Uterus (tissue), 4 donors: ENCODE results near the gene FLYWCH1. TPM values are rescaled to one million over a fixed set of nuclear protein-coding genes. Genes with fewer than 3 reads are reported as not detected.
"Not testable (repeated sequence)": the region's sequence is repeated elsewhere in the genome, so short reads cannot be mapped to it uniquely, and the experiment has no call there.

Experiments
- DNase-seq, 2 donors: peaks; one replicate each; pipeline ENCODE4 v3.0.0-alpha.2; 2019 to 2020
- H3K27ac ChIP-seq, 2 donors: fragments of 200-600 bp; sonication (generic); 1 replicate in 1 of 2; 2 replicates in 1 of 2; pipeline ENCODE4 v1.5.1; 2016 to 2018
- H3K27me3 ChIP-seq, 2 donors: fragments of 200-600 bp; sonication (generic); one replicate each; pipeline ENCODE4 v1.5.1; 2018 to 2019; ENCODE audit warnings: control low read depth in 1 of 2
- H3K36me3 ChIP-seq, 2 donors: fragments of 200-600 bp; sonication (generic); one replicate each; pipeline ENCODE4 v1.5.1; 2019; ENCODE audit warnings: control low read depth in 1 of 2
- H3K4me1 ChIP-seq, 2 donors: fragments of 200-600 bp; sonication (generic); one replicate each; pipeline ENCODE4 v1.5.1; 2018 to 2019; ENCODE audit warnings: control low read depth in 1 of 2
- H3K4me3 ChIP-seq, 2 donors: fragments of 200-600 bp; sonication (generic); 1 replicate in 1 of 2; 2 replicates in 1 of 2; pipeline ENCODE4 v1.5.1; 2018 to 2019; ENCODE audit warnings: mild to moderate bottlenecking in 1 of 2
- H3K9me3 ChIP-seq, 2 donors: fragments of 200-600 bp; sonication (generic); one replicate each; pipeline ENCODE4 v1.5.1; 2019; ENCODE audit warnings: control low read depth in 1 of 2
- POLR2A ChIP-seq, 2 donors: fragments of 450-650 bp; IDR thresholded peaks; one replicate each; pipeline ENCODE4 v1.6.1; 2016; ENCODE audit warnings: antibody characterized with exemption in 2 of 2, mild to moderate bottlenecking in 1 of 2, moderate library complexity in 1 of 2
- intact Hi-C: fragments of 100-400 bp; cut with DNase I; formaldehyde crosslinking; loops from one replicate; pipeline ENCODE4 v1.15.1; 2023; ENCODE audit warnings: low total_unique reads
- total RNA-seq, 4 donors: library from RNA; depleted of rRNA in 3 of 4; stranded (reverse); fragments of >200 nt in 3 of 4; gene quantifications; one replicate each; pipeline versions ENCODE4 v1.1.0 to v1.2.4, GENCODE V29; 2014 to 2023
- TF ChIP-seq, protein P1 (sequence below), 4 experiments: fragments of 200-600 bp in 2 of 4; fragments of 450-650 bp in 2 of 4; sonication (generic) in 2 of 4; IDR thresholded peaks; one replicate each; pipeline ENCODE4 v1.5.1; 2016 to 2019; ENCODE audit warnings: antibody characterized with exemption in 4 of 4, mild to moderate bottlenecking in 2 of 4, moderate library complexity in 1 of 4
- donor health status: DM: yes; HTN: yes; CAD: no.

The FLYWCH1 gene
- total RNA-seq, 4 donors from 2014 or later: 11.5 to 62.3 (median 27.2) TPM

DNA sequence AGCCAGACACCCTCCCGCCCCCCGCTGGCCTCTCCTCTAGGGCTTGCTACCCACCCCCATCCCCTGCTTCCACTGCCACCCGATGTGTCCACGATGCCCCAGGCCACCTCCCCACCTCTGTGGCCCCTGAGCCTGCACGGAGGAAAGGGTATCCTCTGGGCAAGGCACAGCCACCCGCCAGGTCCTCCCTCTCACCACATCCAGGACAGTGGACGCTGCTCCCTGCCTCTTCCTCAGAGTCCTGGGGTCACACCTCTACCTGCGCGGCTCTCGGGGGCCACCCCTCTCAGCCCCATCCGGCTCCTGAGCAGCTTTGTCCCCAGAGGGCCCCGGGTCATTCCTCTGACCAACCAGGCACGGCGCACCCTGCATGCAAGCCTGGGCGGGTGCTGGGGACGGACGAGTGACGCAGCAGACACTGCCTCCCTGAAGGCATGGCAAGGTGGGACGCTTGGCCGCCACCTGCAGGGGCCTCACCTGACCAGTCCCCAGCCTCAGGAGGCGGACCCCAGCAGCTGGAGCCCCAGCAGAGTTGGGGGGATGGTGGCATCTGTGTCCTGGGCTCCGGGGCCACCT, 24.8 kb downstream of the FLYWCH1 start:
- H3K36me3 ChIP-seq: no peaks in the 10 kb centered on the region
- DNase-seq: no peak
- H3K27ac ChIP-seq: no peak overlapping the region
- H3K4me3 ChIP-seq: no peak overlapping the region
- TF ChIP-seq POLR2A (IDR thresholded peaks at IDR 0.05): no peak
- TF ChIP-seq, protein P1, sequence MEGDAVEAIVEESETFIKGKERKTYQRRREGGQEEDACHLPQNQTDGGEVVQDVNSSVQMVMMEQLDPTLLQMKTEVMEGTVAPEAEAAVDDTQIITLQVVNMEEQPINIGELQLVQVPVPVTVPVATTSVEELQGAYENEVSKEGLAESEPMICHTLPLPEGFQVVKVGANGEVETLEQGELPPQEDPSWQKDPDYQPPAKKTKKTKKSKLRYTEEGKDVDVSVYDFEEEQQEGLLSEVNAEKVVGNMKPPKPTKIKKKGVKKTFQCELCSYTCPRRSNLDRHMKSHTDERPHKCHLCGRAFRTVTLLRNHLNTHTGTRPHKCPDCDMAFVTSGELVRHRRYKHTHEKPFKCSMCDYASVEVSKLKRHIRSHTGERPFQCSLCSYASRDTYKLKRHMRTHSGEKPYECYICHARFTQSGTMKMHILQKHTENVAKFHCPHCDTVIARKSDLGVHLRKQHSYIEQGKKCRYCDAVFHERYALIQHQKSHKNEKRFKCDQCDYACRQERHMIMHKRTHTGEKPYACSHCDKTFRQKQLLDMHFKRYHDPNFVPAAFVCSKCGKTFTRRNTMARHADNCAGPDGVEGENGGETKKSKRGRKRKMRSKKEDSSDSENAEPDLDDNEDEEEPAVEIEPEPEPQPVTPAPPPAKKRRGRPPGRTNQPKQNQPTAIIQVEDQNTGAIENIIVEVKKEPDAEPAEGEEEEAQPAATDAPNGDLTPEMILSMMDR (IDR thresholded peaks at IDR 0.05): no peak
- intact Hi-C loops: no loop called here
- no peaks in the 10 kb centered on the region for H3K4me1 ChIP-seq
- H3K27me3 ChIP-seq: no peaks in the 10 kb centered on the region
- H3K9me3 ChIP-seq: no peaks in the 10 kb centered on the region

DNA sequence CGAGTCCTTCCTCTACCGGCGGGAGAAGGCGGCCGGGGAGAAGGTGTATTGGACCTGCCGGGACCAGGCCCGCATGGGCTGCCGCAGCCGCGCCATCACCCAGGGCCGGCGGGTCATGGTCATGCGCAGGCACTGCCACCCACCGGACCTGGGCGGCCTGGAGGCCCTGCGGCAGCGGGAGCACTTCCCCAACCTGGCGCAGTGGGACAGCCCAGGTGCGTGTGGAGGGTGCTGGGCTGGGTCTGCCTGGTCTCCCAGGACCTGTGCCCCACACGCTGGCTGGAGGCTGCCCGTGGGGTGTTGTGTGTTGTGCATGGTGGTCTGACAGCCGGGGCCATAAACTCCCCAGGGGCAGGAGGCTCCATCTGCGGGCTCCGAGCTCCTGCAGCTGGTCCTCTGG, 25.4 kb downstream of the FLYWCH1 start:
- TF ChIP-seq POLR2A (IDR thresholded peaks at IDR 0.05): no peak
- TF ChIP-seq, protein P1 (IDR thresholded peaks at IDR 0.05): no peak
- no peaks in the 10 kb centered on the region for H3K36me3 ChIP-seq

DNA sequence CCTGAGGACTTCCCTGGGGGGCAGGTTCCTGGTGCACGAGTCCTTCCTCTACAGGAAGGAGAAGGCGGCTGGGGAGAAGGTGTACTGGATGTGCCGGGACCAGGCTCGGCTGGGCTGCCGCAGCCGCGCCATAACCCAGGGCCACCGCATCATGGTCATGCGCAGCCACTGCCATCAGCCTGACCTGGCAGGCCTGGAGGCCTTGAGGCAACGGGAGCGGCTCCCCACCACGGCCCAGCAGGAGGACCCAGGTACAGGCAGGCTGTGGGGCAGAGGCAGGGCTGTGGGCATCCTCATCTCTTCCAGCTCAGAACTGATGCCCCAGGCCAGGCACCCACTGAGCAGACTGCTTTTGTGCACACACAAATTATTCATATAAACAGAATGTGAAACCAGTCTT, 26.5 kb downstream of the FLYWCH1 start:
- Histone ChIP-seq H3K4me1 (no peaks in the 10 kb centered on the region), H3K9me3 (no peaks in the 10 kb centered on the region), H3K36me3 (no peaks in the 10 kb centered on the region), H3K4me3 (no peak overlapping the region), H3K27ac (no peak overlapping the region), H3K27me3 (no peaks in the 10 kb centered on the region)
- intact Hi-C loops: no loop called here
- TF ChIP-seq POLR2A (IDR thresholded peaks at IDR 0.05): no peak
- TF ChIP-seq, protein P1 (IDR thresholded peaks at IDR 0.05): no peak
- DNase-seq: no peak

More for the DNA sequence above, 25.4 kb downstream of the FLYWCH1 start:
- H3K27me3 ChIP-seq: no peaks in the 10 kb centered on the region
- H3K4me1 ChIP-seq: no peaks in the 10 kb centered on the region
- H3K9me3 ChIP-seq: no peaks in the 10 kb centered on the region
- no peak overlapping the region for H3K27ac ChIP-seq
- intact Hi-C loops: no loop called here
- no peak overlapping the region for H3K4me3 ChIP-seq
- DNase-seq: no peak

DNA sequence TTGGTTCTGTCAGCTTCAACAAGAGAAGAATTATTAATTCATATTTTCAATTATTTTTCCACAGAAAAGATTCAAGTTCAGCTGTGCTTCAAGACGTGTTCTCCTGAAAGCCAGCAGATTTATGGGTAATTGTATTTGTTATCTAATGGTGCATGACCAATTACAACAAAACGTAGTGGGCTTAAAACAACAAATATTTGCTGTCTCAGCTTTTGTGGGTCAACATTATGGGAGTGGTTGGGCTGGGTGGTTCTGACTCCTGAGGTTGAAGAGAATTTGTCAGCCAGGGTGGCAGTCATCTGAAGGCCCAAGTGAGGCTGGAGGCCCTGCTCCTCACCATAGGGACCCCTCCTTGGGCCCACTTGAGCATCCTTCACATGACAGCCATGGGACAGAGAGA, 28.2 kb downstream of the FLYWCH1 start:
- Histone ChIP-seq H3K4me3 (no peak overlapping the region), H3K9me3 (no peaks in the 10 kb centered on the region), H3K4me1 (no peaks in the 10 kb centered on the region), H3K36me3 (no peaks in the 10 kb centered on the region), H3K27me3 (no peaks in the 10 kb centered on the region), H3K27ac (no peak overlapping the region)
- intact Hi-C loops: no loop called here
- DNase-seq: no peak
- TF ChIP-seq POLR2A (IDR thresholded peaks at IDR 0.05): no peak
- TF ChIP-seq, protein P1 (IDR thresholded peaks at IDR 0.05): no peak

DNA sequence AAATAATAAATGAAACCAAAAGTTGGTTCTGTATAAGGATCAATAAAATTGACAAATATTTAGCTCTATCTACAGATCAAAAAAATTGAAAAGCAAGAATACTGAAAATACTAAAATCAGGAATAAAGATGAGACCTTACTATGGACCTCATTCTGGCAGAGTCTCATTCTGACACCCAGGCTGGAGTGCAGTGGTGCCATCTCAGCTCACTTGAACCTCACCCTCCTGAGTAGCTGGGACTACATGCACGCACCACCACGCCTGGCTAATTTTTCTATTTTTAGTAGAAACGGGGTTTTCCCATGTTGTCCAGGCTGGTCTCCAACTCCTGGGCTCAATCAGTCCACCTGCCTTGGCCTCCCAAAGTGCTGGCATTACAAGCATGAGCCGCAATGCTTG, 30.3 kb downstream of the FLYWCH1 start:
- no peaks in the 10 kb centered on the region for H3K9me3 ChIP-seq
- TF ChIP-seq, protein P1 (IDR thresholded peaks at IDR 0.05): no peak
- TF ChIP-seq POLR2A (IDR thresholded peaks at IDR 0.05): no peak
- H3K4me3 ChIP-seq: no peak overlapping the region
- intact Hi-C loops: no loop called here
- no peaks in the 10 kb centered on the region for H3K27me3 ChIP-seq
- no peak for DNase-seq
- no peaks in the 10 kb centered on the region for H3K4me1 ChIP-seq
- H3K27ac ChIP-seq: no peak overlapping the region
- H3K36me3 ChIP-seq: no peaks in the 10 kb centered on the region

DNA sequence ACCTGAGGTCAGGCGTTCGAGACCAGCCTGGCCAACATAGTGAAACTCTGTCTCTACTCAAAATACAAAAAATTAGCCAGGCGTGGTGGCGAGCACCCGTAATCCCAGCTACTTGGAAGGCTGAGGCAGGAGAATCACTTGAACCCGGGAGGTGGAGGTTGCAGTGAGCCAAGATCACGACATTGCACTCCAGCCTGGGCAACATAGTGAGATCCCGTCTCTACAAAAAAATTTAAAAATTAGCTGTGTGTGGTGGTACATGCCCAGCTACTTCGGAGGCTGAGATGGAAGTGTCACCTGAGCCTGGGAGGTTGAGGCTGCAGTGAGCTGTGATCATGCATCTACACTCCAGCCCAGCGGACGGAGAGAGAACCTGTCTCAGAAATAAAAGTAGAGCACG, 32.0 kb downstream of the FLYWCH1 start:
- H3K4me1 ChIP-seq, DNase-seq, intact Hi-C loops, H3K27me3 ChIP-seq, H3K9me3 ChIP-seq, H3K4me3 ChIP-seq, H3K27ac ChIP-seq, H3K36me3 ChIP-seq: not testable (repeated sequence)
